Nephron progenitor cell (in vitro differentiated cells): ENCODE results near the gene LIME1.

Source experiments
- DNase-seq: peaks from one replicate; pipeline ENCODE4 v3.0.0; 2021
- H3K27ac Mint-ChIP-seq: 2 replicates; pipeline ENCODE4 v1.8.0; 2021; ENCODE audit warnings: mild to moderate bottlenecking, moderate library complexity, mixed read lengths
- H3K27me3 Mint-ChIP-seq: 2 replicates; pipeline ENCODE4 v1.8.0; 2021; ENCODE audit warnings: mild to moderate bottlenecking, low read depth, mixed read lengths; ENCODE audit not compliant: poor library complexity
- H3K36me3 Mint-ChIP-seq: 2 replicates; pipeline ENCODE4 v1.8.0; 2021; ENCODE audit warnings: low read depth, mixed read lengths
- H3K4me1 Mint-ChIP-seq: 2 replicates; pipeline ENCODE4 v1.8.0; 2021; ENCODE audit warnings: mixed read lengths
- H3K4me3 Mint-ChIP-seq: 2 replicates; pipeline ENCODE4 v1.8.0; 2021; ENCODE audit warnings: mild to moderate bottlenecking, moderate library complexity, mixed read lengths
- H3K9me3 Mint-ChIP-seq: 2 replicates; pipeline ENCODE4 v1.8.0; 2021; ENCODE audit warnings: mild to moderate bottlenecking, moderate library complexity, mixed read lengths
- TF ChIP-seq, protein P1 (sequence below): fragments of 200-600 bp; sonication (generic); IDR thresholded peaks from 2 replicates; pipeline ENCODE4 v1.5.0; 2021; ENCODE audit warnings: antibody characterized with exemption

Gene LIME1, protein sequence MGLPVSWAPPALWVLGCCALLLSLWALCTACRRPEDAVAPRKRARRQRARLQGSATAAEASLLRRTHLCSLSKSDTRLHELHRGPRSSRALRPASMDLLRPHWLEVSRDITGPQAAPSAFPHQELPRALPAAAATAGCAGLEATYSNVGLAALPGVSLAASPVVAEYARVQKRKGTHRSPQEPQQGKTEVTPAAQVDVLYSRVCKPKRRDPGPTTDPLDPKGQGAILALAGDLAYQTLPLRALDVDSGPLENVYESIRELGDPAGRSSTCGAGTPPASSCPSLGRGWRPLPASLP

GRCh38 chr20:63735859-63736718, at the start of gene LIME1:
LIME1 (plus strand) TSS chr20:63736664; CDS start chr20:63737550, 886 bp downstream.
- Mint-ChIP-seq H3K27ac (no peak within 1 kb of the TSS), H3K4me1 (no peaks in the 10 kb centered on the region), H3K9me3 (no peaks in the 10 kb centered on the region), H3K27me3 (peaks cover 8% of the 10 kb centered on the region), H3K36me3 (peaks cover 14% of the 10 kb centered on the region), H3K4me3 (no peak within 1 kb of the TSS)
- TF ChIP-seq, protein P1, sequence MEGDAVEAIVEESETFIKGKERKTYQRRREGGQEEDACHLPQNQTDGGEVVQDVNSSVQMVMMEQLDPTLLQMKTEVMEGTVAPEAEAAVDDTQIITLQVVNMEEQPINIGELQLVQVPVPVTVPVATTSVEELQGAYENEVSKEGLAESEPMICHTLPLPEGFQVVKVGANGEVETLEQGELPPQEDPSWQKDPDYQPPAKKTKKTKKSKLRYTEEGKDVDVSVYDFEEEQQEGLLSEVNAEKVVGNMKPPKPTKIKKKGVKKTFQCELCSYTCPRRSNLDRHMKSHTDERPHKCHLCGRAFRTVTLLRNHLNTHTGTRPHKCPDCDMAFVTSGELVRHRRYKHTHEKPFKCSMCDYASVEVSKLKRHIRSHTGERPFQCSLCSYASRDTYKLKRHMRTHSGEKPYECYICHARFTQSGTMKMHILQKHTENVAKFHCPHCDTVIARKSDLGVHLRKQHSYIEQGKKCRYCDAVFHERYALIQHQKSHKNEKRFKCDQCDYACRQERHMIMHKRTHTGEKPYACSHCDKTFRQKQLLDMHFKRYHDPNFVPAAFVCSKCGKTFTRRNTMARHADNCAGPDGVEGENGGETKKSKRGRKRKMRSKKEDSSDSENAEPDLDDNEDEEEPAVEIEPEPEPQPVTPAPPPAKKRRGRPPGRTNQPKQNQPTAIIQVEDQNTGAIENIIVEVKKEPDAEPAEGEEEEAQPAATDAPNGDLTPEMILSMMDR: no peak
- no peak for DNase-seq

GRCh38 chr20:63687419-63688178, 48.9 kb upstream of the LIME1 start:
- no peak for DNase-seq
- Mint-ChIP-seq H3K27me3 (no peaks in the 10 kb centered on the region), H3K4me1 (peaks cover 8% of the 10 kb centered on the region), H3K4me3 (no peak overlapping the region), H3K27ac (no peak overlapping the region), H3K9me3 (no peaks in the 10 kb centered on the region), H3K36me3 (no peaks in the 10 kb centered on the region)
- TF ChIP-seq, protein P1: no peak

DNA sequence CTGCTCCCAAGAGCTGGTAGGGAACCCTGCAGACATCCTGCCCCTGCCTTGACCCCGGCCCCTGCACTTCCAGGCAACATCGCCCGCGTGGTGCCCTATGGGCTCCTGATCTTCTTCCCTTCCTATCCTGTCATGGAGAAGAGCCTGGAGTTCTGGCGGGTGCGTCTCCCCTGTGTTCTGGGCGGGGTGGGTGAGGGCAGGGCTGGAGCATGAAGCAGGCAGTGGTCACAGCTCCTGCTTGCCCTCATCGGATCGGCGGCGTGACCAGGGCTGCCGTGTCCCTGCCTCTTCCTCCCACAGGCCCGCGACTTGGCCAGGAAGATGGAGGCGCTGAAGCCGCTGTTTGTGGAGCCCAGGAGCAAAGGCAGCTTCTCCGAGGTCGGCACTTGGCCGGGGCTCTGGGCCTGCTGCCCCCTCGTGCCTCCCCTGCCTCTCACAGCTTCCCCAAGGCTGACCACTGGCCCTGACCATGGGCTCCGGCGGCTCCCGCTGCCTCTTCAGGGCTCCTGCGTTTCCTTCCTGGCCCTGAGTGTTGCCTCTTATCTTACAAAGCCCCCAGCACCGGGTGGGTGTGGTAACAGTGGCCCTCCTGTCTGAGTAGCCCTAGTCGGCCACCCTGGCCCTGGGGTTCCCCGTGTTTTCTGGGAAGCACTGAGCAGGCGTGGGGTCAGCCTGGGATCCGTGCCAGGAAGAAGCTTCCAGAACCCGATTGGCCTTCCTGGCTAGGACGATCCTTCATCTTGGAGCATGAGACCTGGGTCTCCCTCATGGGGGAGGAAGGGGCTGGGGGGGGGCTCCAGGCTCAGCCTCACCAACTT, 48.0 kb upstream of the LIME1 start:
- Mint-ChIP-seq H3K27ac (no peak overlapping the region), H3K4me3 (no peak overlapping the region), H3K9me3 (no peaks in the 10 kb centered on the region), H3K27me3 (no peaks in the 10 kb centered on the region), H3K36me3 (no peaks in the 10 kb centered on the region), H3K4me1 (peaks cover 8% of the 10 kb centered on the region)
- TF ChIP-seq, protein P1: no peak
- no peak for DNase-seq

- TF ChIP-seq, protein P1: no peak
- peaks cover 5% of the 10 kb centered on the region for H3K36me3 Mint-ChIP-seq
- H3K27ac Mint-ChIP-seq: no peak overlapping the region
- no peak for DNase-seq
- no peak overlapping the region for H3K4me3 Mint-ChIP-seq
- H3K9me3 Mint-ChIP-seq: peaks cover 3% of the 10 kb centered on the region
- peaks cover 8% of the 10 kb centered on the region for H3K4me1 Mint-ChIP-seq
- no peaks in the 10 kb centered on the region for H3K27me3 Mint-ChIP-seq
Observed at GRCh38 chr20:63689046-63690002, 47.1 kb upstream of the LIME1 start.
